HepG2 (cell line): ENCODE data around the gene ZSWIM6. TPM values are rescaled to one million over a fixed set of nuclear protein-coding genes. Genes with fewer than 3 reads are reported as not detected.

Experiments
- ATAC-seq: fragments of 200-7000 bp; cut with Tn5 transposase; 3 replicates; pipeline ENCODE4 v1.9.1; 2020; ENCODE audit warnings: mild to moderate bottlenecking, moderate library complexity
- BruUV-seq: library from RNA; stranded (reverse); fragments of 400-500 nt; replicated peaks from 2 replicates; lab custom pipeline; 2021; lab: Mats Ljungman, UMichigan
- CTCF ChIA-PET: fragments of 300-600 bp; formaldehyde crosslinking; extraction: SDS; loops from one replicate; lab custom pipeline; 2021; ENCODE audit warnings: low total read pairs, inconsistent platforms, low intra/inter-chr PET ratio; lab: Yijun Ruan, JAX
- POLR2A ChIA-PET: fragments of 350-600 bp; sonication (Branson Sonifier 250); formaldehyde crosslinking; loops from one replicate; lab custom pipeline; 2020; ENCODE audit warnings: antibody characterized with exemption, inconsistent platforms; lab: Yijun Ruan, JAX
- DNase-seq: peaks from one replicate; pipeline ENCODE4 v3.0.0-alpha.2; 2015; ENCODE audit warnings: low spot score
- FAIRE-seq: peaks from 3 replicates; lab custom pipeline; 2011; peaks lifted over from hg19 to GRCh38; lab: Jason Lieb, UNC
- H2AFZ ChIP-seq: one replicate; pipeline ENCODE4 v1.6.1; 2011; ENCODE audit warnings: low read length, inconsistent platforms
- H3K27ac ChIP-seq: fragments of 300-600 bp; 3 replicates; pipeline ENCODE4 v1.8.0; 2011; ENCODE audit warnings: mixed run types, mild to moderate bottlenecking, mixed read lengths, low read length, inconsistent platforms; ENCODE audit not compliant: insufficient read depth; ENCODE audit errors: extremely low read length
- H3K27me3 ChIP-seq, 2 experiments: fragments of 200-600 bp in 1 of 2; 2 replicates in 1 of 2; 3 replicates in 1 of 2; pipeline versions ENCODE4 v1.6.0 to v1.8.0; 2011; ENCODE audit warnings: low read length in 2 of 2, mild to moderate bottlenecking in 2 of 2, moderate library complexity in 2 of 2, inconsistent platforms in 1 of 2; ENCODE audit not compliant: insufficient read depth in 2 of 2, control insufficient read depth in 1 of 2
- H3K36me3 ChIP-seq, 2 experiments: fragments of 200-600 bp in 1 of 2; replicated peaks in 1 of 2; 2 replicates in 1 of 2; 3 replicates in 1 of 2; pipeline versions ENCODE4 v1.5.1 to v1.8.0; 2011; ENCODE audit warnings: low read length in 2 of 2, inconsistent platforms in 1 of 2; ENCODE audit not compliant: insufficient read depth in 2 of 2, control insufficient read depth in 1 of 2
- H3K4me1 ChIP-seq: 2 replicates; pipeline ENCODE4 v1.5.1; 2012; ENCODE audit warnings: low read length, inconsistent platforms; ENCODE audit not compliant: insufficient read depth
- H3K4me2 ChIP-seq: 2 replicates; pipeline ENCODE4 v1.6.0; 2011; ENCODE audit warnings: low read depth, low read length, inconsistent platforms
- H3K4me3 ChIP-seq, 3 experiments: fragments of 200-600 bp in 1 of 3; sonication (generic), shearing (Covaris generic) in 1 of 3; replicated peaks in 1 of 3; 2 replicates each; pipeline ENCODE4 v1.5.1; 2011 to 2016; ENCODE audit warnings: low read length in 3 of 3, inconsistent platforms in 2 of 3, low read depth in 2 of 3, mild to moderate bottlenecking in 2 of 3, control low read depth in 1 of 3, mixed read lengths in 1 of 3; ENCODE audit not compliant: insufficient read depth in 1 of 3
- H3K79me2 ChIP-seq: one replicate; pipeline ENCODE4 v1.6.1; 2011; ENCODE audit warnings: low read length, inconsistent platforms; ENCODE audit not compliant: insufficient read depth
- H3K9ac ChIP-seq: 2 replicates; pipeline ENCODE4 v1.6.0; 2011; ENCODE audit warnings: mild to moderate bottlenecking, low read depth, low read length, inconsistent platforms; ENCODE audit not compliant: insufficient read depth
- H3K9me3 ChIP-seq: 2 replicates; pipeline ENCODE4 v1.5.1; 2012; ENCODE audit warnings: mild to moderate bottlenecking, low read length
- H4K20me1 ChIP-seq: 2 replicates; pipeline ENCODE4 v1.6.0; 2011; ENCODE audit warnings: inconsistent platforms, mild to moderate bottlenecking, low read length, moderate library complexity; ENCODE audit not compliant: insufficient read depth
- CC2D1A ChIP-seq: sonication (generic); formaldehyde crosslinking; IDR thresholded peaks from 2 replicates; pipeline ENCODE4 v1.8.1; 2023; ENCODE audit warnings: mild to moderate bottlenecking, missing genetic modification reagents
- FOXP4 ChIP-seq: sonication (generic); formaldehyde crosslinking; IDR thresholded peaks from 2 replicates; pipeline ENCODE4 v1.4.0; 2020; ENCODE audit warnings: missing genetic modification reagents
- GPBP1L1 ChIP-seq: sonication (generic); formaldehyde crosslinking; IDR thresholded peaks from 2 replicates; pipeline ENCODE4 v1.5.0; 2020; ENCODE audit warnings: mild to moderate bottlenecking, missing genetic modification reagents
- KAT8 ChIP-seq: IDR thresholded peaks from 2 replicates; pipeline ENCODE4 v1.6.1; 2016; ENCODE audit warnings: missing genetic modification reagents, missing compliant biosample characterization
- SNRNP70 ChIP-seq: fragments of 200-400 bp; formaldehyde crosslinking; IDR thresholded peaks from 2 replicates; pipeline ENCODE4 v1.6.1; 2017; ENCODE audit warnings: mild to moderate bottlenecking, low read depth, low read length, moderate library complexity
- THAP11 ChIP-seq: IDR thresholded peaks from 2 replicates; pipeline ENCODE4 v1.6.1; 2016; ENCODE audit warnings: missing biosample characterization, missing genetic modification reagents
- YEATS4 ChIP-seq: sonication (generic); formaldehyde crosslinking; IDR thresholded peaks from 2 replicates; pipeline ENCODE4 v1.4.0; 2020; ENCODE audit warnings: missing genetic modification reagents, borderline replicate concordance
- ZBTB2 ChIP-seq: sonication (generic); formaldehyde crosslinking; IDR thresholded peaks from 2 replicates; pipeline ENCODE4 v1.8.0; 2022; ENCODE audit warnings: low read depth, missing genetic modification reagents
- ZFP62 ChIP-seq: sonication (generic); formaldehyde crosslinking; IDR thresholded peaks from 2 replicates; pipeline ENCODE4 v1.4.0; 2020; ENCODE audit warnings: missing genetic modification reagents
- ZNF143 ChIP-seq: sonication (generic); formaldehyde crosslinking; IDR thresholded peaks from 2 replicates; pipeline ENCODE4 v1.4.0; 2020; ENCODE audit warnings: missing genetic modification reagents
- ZNF160 ChIP-seq: sonication (generic); formaldehyde crosslinking; IDR thresholded peaks from 2 replicates; pipeline ENCODE4 v1.8.0; 2022; ENCODE audit warnings: mild to moderate bottlenecking, inconsistent platforms, missing genetic modification reagents
- WGBS: methylation state at CpG from one replicate; pipeline ENCODE4 v1.1.6; 2017; ENCODE audit warnings: low lambda C conversion rate; 5-methylcytosine and 5-hydroxymethylcytosine counted together
- in situ Hi-C: cut with HindIII; loops from 2 replicates; pipeline ENCODE4 v1.10.0; 2017; ENCODE audit warnings: low pct_unique_long_range_greater_than_20kb; ENCODE audit not compliant: extremely low pct_ligation_motif_present
- intact Hi-C: fragments of 100-400 bp; cut with micrococcal nuclease; formaldehyde crosslinking; loops from one replicate; pipeline ENCODE4 v1.10.0; 2022; ENCODE audit not compliant: unreplicated experiment
- polyA plus RNA-seq, 8 experiments: library from polyadenylated mRNA; depleted of rRNA in 3 of 8; stranded (reverse) in 7 of 8; unstranded in 1 of 8; fragments of >200 nt; fragmentation: Illumina TruSeq in 4 of 8; extraction: Trizol in 4 of 8; gene quantifications; 2 replicates each; pipeline versions ENCODE4 v1.2.1 to v1.2.3, GENCODE V29; 2011 to 2016; ENCODE audit warnings: low read depth in 4 of 8, missing spikeins in 1 of 8, mixed read lengths in 1 of 8; ENCODE audit not compliant: insufficient read depth in 1 of 8
- total RNA-seq, 5 experiments: library from RNA; depleted of rRNA; stranded (reverse); fragments of >200 nt; fragmentation: Illumina TruSeq; extraction: Trizol; gene quantifications; 2 replicates each; pipeline ENCODE4 v1.2.3, GENCODE V29; 2016; ENCODE audit warnings: low read depth in 1 of 5
- TF ChIP-seq, protein P1 (sequence below): sonication (generic); formaldehyde crosslinking; IDR thresholded peaks from 2 replicates; pipeline ENCODE4 v1.4.0; 2020; ENCODE audit warnings: mild to moderate bottlenecking, missing genetic modification reagents

ZSWIM6 gene
- total and polyA plus RNA-seq, 2 of the 13 experiments (the other 11 are each of a cell fraction or from before 2014, with no cell fraction given): 0.82 to 1.9 TPM

DNA sequence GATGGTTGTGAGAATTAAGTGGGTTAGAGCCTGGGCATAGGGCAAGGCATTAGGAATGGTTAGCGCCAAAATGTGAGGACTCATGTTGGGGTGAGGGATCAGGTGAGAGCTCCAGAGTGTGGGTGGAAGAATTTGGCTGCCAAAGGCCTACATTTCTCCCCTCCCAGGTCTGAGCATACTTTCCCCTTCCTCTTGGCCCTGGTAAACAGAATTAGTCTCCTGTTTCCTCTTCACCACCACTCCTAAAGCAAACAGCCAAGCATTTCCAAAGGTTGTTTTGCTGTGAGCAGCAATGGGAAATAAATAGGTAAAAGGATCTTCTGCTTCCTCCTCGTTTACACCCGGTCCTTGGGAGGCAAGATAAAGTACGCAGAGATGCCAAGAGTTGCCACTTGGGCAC, 132.5 kb downstream of the ZSWIM6 start:
- in situ Hi-C loops: no loop called here
- no TSS peak for BruUV-seq
- no peaks in the 10 kb centered on the region for H3K36me3 ChIP-seq
- no peak overlapping the region for H3K27ac ChIP-seq
- WGBS: 45% methylated on average over 4 of the region's 4 CpGs
- DNase-seq (no peak), FAIRE-seq (no peak), ATAC-seq (no peak; the same call in 2 of the 3 replicates)
- no peaks in the 10 kb centered on the region for H3K27me3 ChIP-seq
- H3K4me1 ChIP-seq: peaks cover 18% of the 10 kb centered on the region; the same call in 1 of the 2 replicates
- H3K4me3 ChIP-seq: no peak overlapping the region
- POLR2A ChIA-PET: no interaction called here
- no peak overlapping the region for H3K9ac ChIP-seq
- no peaks in the 10 kb centered on the region for H4K20me1 ChIP-seq
- CTCF ChIA-PET: no interaction called here
- H3K4me2 ChIP-seq: no peak overlapping the region
- no peaks in the 10 kb centered on the region for H3K9me3 ChIP-seq
- intact Hi-C loops: no loop called here
- H3K79me2 ChIP-seq: no peaks in the 10 kb centered on the region
- H2AFZ ChIP-seq: no peak overlapping the region
- TF ChIP-seq ZNF160 (CRISPR knock-in tag) (no peak), ZFP62 (CRISPR knock-in tag) (no peak), THAP11 (CRISPR knock-in tag) (no peak), ZBTB2 (no peak), FOXP4 (CRISPR knock-in tag) (no peak), GPBP1L1 (CRISPR knock-in tag) (no peak), ZNF143 (no peak), SNRNP70 (no peak), KAT8 (CRISPR knock-in tag) (no peak), CC2D1A (CRISPR knock-in tag) (no peak), YEATS4 (CRISPR knock-in tag) (no peak)
- TF ChIP-seq, protein P1, sequence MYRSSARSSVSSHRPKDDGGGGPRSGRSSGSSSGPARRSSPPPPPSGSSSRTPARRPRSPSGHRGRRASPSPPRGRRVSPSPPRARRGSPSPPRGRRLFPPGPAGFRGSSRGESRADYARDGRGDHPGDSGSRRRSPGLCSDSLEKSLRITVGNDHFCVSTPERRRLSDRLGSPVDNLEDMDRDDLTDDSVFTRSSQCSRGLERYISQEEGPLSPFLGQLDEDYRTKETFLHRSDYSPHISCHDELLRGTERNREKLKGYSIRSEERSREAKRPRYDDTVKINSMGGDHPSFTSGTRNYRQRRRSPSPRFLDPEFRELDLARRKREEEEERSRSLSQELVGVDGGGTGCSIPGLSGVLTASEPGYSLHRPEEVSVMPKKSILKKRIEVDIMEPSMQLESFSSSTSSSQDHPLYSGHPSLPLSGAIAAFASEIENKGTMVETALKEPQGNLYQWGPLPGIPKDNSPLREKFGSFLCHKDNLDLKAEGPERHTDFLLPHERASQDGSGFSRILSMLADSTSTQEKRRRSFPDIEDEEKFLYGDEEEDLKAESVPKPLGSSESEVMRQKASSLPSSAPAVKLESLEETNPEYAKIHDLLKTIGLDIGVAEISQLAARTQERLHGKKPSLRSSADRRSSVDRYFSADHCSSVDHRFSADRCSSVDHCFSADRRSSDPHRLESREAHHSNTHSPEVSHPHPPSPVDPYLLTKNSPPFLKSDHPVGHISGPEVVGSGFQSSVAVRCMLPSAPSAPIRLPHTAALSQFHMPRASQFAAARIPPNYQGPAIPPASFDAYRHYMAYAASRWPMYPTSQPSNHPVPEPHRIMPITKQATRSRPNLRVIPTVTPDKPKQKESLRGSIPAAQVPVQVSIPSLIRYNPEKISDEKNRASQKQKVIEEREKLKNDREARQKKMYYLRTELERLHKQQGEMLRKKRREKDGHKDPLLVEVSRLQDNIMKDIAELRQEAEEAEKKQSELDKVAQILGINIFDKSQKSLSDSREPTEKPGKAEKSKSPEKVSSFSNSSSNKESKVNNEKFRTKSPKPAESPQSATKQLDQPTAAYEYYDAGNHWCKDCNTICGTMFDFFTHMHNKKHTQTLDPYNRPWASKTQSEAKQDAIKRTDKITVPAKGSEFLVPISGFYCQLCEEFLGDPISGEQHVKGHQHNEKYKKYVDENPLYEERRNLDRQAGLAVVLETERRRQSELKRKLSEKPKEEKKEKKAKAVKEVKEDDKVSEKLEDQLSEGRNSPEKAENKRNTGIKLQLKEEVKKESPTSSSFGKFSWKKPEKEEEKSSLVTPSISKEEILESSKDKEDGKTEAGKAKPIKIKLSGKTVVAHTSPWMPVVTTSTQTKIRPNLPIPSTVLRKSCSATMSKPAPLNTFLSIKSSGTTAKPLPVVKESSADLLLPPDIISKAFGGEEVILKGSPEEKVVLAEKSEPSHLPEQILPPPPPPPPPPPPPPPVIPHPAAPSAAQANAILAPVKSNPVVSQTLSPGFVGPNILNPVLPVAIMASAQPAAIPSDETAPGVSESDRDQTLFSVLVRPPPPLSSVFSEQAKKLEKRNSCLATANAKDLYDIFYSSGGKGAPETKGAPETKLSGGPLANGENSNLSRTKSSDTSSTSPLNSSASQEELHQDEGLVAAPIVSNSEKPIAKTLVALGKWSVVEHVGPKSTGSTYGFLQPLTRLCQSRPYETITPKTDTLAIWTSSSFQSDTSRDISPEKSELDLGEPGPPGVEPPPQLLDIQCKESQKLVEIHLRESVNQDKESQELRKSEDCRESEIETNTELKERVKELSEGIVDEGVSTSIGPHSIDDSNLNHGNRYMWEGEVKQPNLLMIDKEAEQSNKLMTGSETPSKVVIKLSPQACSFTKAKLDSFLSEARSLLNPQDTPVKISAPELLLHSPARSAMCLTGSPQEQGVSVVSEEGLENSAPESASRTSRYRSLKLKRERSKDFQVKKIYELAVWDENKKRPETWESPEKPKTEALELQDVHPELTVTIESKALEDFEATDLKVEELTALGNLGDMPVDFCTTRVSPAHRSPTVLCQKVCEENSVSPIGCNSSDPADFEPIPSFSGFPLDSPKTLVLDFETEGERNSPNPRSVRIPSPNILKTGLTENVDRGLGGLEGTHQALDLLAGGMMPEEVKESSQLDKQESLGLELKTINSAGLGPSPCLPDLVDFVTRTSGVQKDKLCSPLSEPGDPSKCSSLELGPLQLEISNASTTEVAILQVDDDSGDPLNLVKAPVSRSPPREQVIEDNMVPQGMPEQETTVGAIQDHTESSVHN: no peak
